Chondrocyte (in vitro differentiated cells): ENCODE data around the gene PLAAT3. TPM values are rescaled to one million over a fixed set of nuclear protein-coding genes. Genes with fewer than 3 reads are reported as not detected.

Experiments
- DNase-seq: peaks from one replicate; pipeline ENCODE4 v3.0.0; 2021; ENCODE audit warnings: mixed read lengths, low spot score
- H3K27ac Mint-ChIP-seq: one replicate; pipeline ENCODE4 v1.8.0; 2021; ENCODE audit warnings: mild to moderate bottlenecking, moderate library complexity, mixed read lengths; ENCODE audit not compliant: unreplicated experiment
- H3K27me3 Mint-ChIP-seq: 2 replicates; pipeline ENCODE4 v1.8.0; 2021; ENCODE audit warnings: low read depth, mixed read lengths
- H3K36me3 Mint-ChIP-seq: 2 replicates; pipeline ENCODE4 v1.8.0; 2021; ENCODE audit warnings: low read depth, mixed read lengths
- H3K4me1 Mint-ChIP-seq: 2 replicates; pipeline ENCODE4 v1.8.0; 2021; ENCODE audit warnings: low read depth, mild to moderate bottlenecking, mixed read lengths
- H3K4me3 Mint-ChIP-seq: one replicate; pipeline ENCODE4 v1.8.0; 2021; ENCODE audit warnings: mild to moderate bottlenecking, moderate library complexity, mixed read lengths; ENCODE audit not compliant: unreplicated experiment
- H3K9me3 Mint-ChIP-seq: 2 replicates; pipeline ENCODE4 v1.8.0; 2021; ENCODE audit warnings: low read depth, mixed read lengths
- total RNA-seq: library from RNA; stranded (reverse); gene quantifications from 3 replicates; pipeline ENCODE4 v1.2.1, GENCODE V29; 2021
- TF ChIP-seq, protein P1 (sequence below): fragments of 200-600 bp; sonication (generic); IDR thresholded peaks from 2 replicates; pipeline ENCODE4 v1.5.0; 2021; ENCODE audit warnings: antibody characterized with exemption, mild to moderate bottlenecking, moderate library complexity

Gene PLAAT3
- total RNA-seq, 1 donor from 2014 or later: 21.2 TPM

DNA sequence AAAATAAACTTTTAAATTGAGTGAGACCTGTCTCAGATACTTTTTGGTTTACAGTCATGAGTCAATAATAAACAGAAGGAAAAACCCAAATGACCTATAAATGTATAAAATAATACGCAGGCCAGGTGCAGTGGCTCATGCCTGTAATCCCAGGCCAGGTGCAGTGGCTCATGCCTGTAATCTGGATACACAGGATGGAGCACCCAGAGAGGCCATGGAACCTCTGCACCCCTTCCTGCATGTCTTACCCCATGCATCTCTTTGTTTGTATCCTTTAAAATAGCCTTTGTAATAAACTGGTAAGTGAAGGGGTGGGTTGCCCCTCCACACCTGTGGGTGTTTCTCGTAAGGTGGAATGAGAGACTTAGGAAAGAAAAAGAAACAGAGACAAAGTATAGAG is 86.6 kb downstream of the PLAAT3 start:
- Mint-ChIP-seq H3K36me3 (peaks cover 2% of the 10 kb centered on the region), H3K27ac (no peak overlapping the region), H3K4me1 (peaks cover 3% of the 10 kb centered on the region), H3K4me3 (no peak overlapping the region), H3K9me3 (peaks cover 4% of the 10 kb centered on the region), H3K27me3 (peaks cover 41% of the 10 kb centered on the region)
- DNase-seq: no peak
- TF ChIP-seq, protein P1, sequence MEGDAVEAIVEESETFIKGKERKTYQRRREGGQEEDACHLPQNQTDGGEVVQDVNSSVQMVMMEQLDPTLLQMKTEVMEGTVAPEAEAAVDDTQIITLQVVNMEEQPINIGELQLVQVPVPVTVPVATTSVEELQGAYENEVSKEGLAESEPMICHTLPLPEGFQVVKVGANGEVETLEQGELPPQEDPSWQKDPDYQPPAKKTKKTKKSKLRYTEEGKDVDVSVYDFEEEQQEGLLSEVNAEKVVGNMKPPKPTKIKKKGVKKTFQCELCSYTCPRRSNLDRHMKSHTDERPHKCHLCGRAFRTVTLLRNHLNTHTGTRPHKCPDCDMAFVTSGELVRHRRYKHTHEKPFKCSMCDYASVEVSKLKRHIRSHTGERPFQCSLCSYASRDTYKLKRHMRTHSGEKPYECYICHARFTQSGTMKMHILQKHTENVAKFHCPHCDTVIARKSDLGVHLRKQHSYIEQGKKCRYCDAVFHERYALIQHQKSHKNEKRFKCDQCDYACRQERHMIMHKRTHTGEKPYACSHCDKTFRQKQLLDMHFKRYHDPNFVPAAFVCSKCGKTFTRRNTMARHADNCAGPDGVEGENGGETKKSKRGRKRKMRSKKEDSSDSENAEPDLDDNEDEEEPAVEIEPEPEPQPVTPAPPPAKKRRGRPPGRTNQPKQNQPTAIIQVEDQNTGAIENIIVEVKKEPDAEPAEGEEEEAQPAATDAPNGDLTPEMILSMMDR: no peak

Other genes starting within 250 kb of the PLAAT3 start
- gene SLC22A9, start 244.6 kb downstream of the PLAAT3 start, total RNA-seq: not detected in 3 replicates
- 0.10 TPM in 1 of 3 replicates, not detected in the others for gene PLAAT5, start 123.3 kb downstream of the PLAAT3 start, total RNA-seq
- not detected in 3 replicates for gene LGALS12, start 108.3 kb downstream of the PLAAT3 start, total RNA-seq
- gene PLAAT4, start 77.6 kb downstream of the PLAAT3 start, total RNA-seq: 1.8 to 3.0 TPM (median 2.5 TPM) in 3 replicates
- gene PLAAT2, start 51.1 kb downstream of the PLAAT3 start, total RNA-seq: not detected in 3 replicates
- gene ATL3, start 56.9 kb upstream of the PLAAT3 start, total RNA-seq: 111 to 137 TPM (median 136 TPM) in 3 replicates
- 88.0 to 88.5 TPM (median 88.5 TPM) in 3 replicates for gene RTN3, start 67.1 kb upstream of the PLAAT3 start, total RNA-seq
- gene ZFTA, start 154.3 kb upstream of the PLAAT3 start, total RNA-seq: 28.6 to 34.6 TPM (median 34.2 TPM) in 3 replicates
- gene SPINDOC, start 199.0 kb upstream of the PLAAT3 start, total RNA-seq: 25.4 to 36.0 TPM (median 32.2 TPM) in 3 replicates
- gene MARK2, start 224.7 kb upstream of the PLAAT3 start, total RNA-seq: 25.3 to 30.7 TPM (median 26.2 TPM) in 3 replicates